Calu3 (cell line): ENCODE data around the gene ASTN2. TPM values are rescaled to one million over a fixed set of nuclear protein-coding genes. Genes with fewer than 3 reads are reported as not detected.

Source experiments
- BruUV-seq: library from RNA; stranded (reverse); fragments of 400-500 nt; replicated peaks from 2 replicates; lab custom pipeline; 2021; lab: Mats Ljungman, UMichigan
- CTCF ChIA-PET: fragments of 300-600 bp; sonication (Branson Sonifier 250); formaldehyde crosslinking; loops from one replicate; lab custom pipeline; 2022; ENCODE audit warnings: antibody characterized with exemption; lab: Charles Lee
- DNase-seq: peaks from one replicate; pipeline ENCODE4 v3.0.0; 2022
- H3K27ac Mint-ChIP-seq: one replicate; pipeline ENCODE4 v1.8.0; 2022; ENCODE audit warnings: mixed read lengths; ENCODE audit not compliant: unreplicated experiment
- H3K27me3 Mint-ChIP-seq: one replicate; pipeline ENCODE4 v1.8.0; 2022; ENCODE audit warnings: mixed read lengths; ENCODE audit not compliant: unreplicated experiment
- H3K36me3 Mint-ChIP-seq: one replicate; pipeline ENCODE4 v1.8.0; 2022; ENCODE audit warnings: mild to moderate bottlenecking, moderate library complexity, mixed read lengths; ENCODE audit not compliant: insufficient read depth, unreplicated experiment
- H3K4me1 Mint-ChIP-seq: one replicate; pipeline ENCODE4 v1.8.0; 2022; ENCODE audit warnings: mild to moderate bottlenecking, low read depth, mixed read lengths; ENCODE audit not compliant: unreplicated experiment
- H3K4me3 Mint-ChIP-seq: one replicate; pipeline ENCODE4 v1.8.0; 2022; ENCODE audit warnings: mild to moderate bottlenecking, low read depth, moderate library complexity, mixed read lengths; ENCODE audit not compliant: unreplicated experiment
- H3K9me3 Mint-ChIP-seq: one replicate; pipeline ENCODE4 v1.8.0; 2022; ENCODE audit warnings: low read depth, mixed read lengths; ENCODE audit not compliant: unreplicated experiment
- intact Hi-C: fragments of 100-400 bp; cut with micrococcal nuclease; formaldehyde crosslinking; loops from one replicate; pipeline ENCODE4 v1.10.0; 2022; ENCODE audit not compliant: unreplicated experiment
- total RNA-seq: library from RNA; stranded (reverse); gene quantifications from 2 replicates; pipeline ENCODE4 v1.2.3, GENCODE V29; 2022
- TF ChIP-seq, protein P1 (sequence below): fragments of 200-600 bp; IDR thresholded peaks from one replicate; pipeline ENCODE4 v1.8.0; 2022; ENCODE audit warnings: antibody characterized with exemption; ENCODE audit not compliant: unreplicated experiment

ASTN2 gene
- total RNA-seq, 1 experiment from 2014 or later = 1.7 TPM

DNA sequence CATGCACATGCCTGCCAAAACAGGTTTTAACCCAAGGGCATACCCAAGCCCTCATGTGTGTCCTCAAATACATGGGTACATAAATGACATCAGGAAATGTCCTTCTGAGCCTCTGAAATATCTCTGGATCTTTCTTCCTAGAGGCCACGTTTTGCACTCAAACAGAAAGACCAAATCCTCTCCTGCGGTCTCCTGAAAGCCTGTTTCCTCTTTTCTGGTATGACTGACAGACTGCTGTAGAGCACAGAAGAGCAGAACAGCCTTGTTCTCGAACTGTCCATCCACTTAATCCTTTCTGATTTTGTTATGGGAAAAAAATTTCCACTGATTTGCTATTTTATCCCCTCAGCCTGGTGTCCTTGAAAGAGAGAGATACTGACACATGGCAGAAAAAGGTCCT is 107.2 kb downstream of the ASTN2 start:
- intact Hi-C loops = no loop called here
- Mint-ChIP-seq H3K36me3 (no peaks in the 10 kb centered on the region), H3K9me3 (peaks cover 4% of the 10 kb centered on the region), H3K4me1 (no peaks in the 10 kb centered on the region), H3K27me3 (no peaks in the 10 kb centered on the region), H3K4me3 (no peak overlapping the region), H3K27ac (no peak overlapping the region)
- TF ChIP-seq, protein P1, sequence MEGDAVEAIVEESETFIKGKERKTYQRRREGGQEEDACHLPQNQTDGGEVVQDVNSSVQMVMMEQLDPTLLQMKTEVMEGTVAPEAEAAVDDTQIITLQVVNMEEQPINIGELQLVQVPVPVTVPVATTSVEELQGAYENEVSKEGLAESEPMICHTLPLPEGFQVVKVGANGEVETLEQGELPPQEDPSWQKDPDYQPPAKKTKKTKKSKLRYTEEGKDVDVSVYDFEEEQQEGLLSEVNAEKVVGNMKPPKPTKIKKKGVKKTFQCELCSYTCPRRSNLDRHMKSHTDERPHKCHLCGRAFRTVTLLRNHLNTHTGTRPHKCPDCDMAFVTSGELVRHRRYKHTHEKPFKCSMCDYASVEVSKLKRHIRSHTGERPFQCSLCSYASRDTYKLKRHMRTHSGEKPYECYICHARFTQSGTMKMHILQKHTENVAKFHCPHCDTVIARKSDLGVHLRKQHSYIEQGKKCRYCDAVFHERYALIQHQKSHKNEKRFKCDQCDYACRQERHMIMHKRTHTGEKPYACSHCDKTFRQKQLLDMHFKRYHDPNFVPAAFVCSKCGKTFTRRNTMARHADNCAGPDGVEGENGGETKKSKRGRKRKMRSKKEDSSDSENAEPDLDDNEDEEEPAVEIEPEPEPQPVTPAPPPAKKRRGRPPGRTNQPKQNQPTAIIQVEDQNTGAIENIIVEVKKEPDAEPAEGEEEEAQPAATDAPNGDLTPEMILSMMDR = no peak
- no peak for DNase-seq
- BruUV-seq = no TSS peak
- CTCF ChIA-PET = no interaction called here

DNA sequence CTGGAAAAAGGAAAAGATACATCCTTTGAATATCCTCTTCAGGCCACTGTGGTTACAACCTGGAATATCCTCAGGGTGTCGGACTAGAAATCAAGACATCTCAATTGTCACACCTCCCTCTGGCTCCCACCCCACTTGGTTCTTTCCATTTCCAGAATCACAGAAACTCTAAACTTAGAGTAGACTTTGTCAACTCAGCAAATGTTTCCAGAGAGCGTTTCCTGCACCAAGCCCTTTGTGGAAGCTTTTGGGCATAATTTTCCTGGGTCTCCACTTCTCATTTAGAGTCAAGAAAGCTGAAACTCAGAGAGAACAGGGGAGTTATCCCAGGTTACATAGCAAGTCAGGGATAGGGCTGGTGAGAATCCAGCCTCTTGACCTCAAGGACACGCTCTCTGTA is 108.8 kb downstream of the ASTN2 start:
- CTCF ChIA-PET = no interaction called here
- H3K36me3 Mint-ChIP-seq = no peaks in the 10 kb centered on the region
- no peak overlapping the region for H3K4me3 Mint-ChIP-seq
- H3K27me3 Mint-ChIP-seq = no peaks in the 10 kb centered on the region
- DNase-seq = no peak
- H3K9me3 Mint-ChIP-seq = peaks cover 2% of the 10 kb centered on the region
- TF ChIP-seq, protein P1 = no peak
- H3K4me1 Mint-ChIP-seq = no peaks in the 10 kb centered on the region
- no peak overlapping the region for H3K27ac Mint-ChIP-seq
- intact Hi-C loops = no loop called here
- BruUV-seq = no TSS peak

DNA sequence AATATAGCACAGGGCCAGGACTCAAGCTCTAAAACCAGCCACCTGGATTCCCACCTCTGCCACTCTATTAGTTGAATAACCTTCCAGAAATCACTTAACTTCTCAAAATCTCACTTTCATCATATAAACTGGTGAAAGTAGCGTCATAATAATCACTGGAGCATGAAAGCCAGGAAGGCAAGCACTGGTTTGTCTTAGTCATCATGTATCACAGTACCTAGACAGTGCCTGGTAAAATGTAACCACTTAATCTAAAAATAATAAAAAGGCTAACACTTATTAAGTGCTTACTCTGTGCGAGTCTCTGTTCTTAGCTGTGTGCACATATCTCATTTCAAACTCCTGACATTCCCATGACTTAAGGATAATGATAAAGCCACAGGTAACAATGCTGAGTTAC is 109.4 kb downstream of the ASTN2 start:
- DNase-seq = no peak
- Mint-ChIP-seq H3K9me3 (peaks cover 2% of the 10 kb centered on the region), H3K4me1 (no peaks in the 10 kb centered on the region), H3K27me3 (no peaks in the 10 kb centered on the region), H3K27ac (no peak overlapping the region), H3K36me3 (no peaks in the 10 kb centered on the region), H3K4me3 (no peak overlapping the region)
- CTCF ChIA-PET = no interaction called here
- TF ChIP-seq, protein P1 = no peak
- intact Hi-C loops = no loop called here
- no TSS peak for BruUV-seq

DNA sequence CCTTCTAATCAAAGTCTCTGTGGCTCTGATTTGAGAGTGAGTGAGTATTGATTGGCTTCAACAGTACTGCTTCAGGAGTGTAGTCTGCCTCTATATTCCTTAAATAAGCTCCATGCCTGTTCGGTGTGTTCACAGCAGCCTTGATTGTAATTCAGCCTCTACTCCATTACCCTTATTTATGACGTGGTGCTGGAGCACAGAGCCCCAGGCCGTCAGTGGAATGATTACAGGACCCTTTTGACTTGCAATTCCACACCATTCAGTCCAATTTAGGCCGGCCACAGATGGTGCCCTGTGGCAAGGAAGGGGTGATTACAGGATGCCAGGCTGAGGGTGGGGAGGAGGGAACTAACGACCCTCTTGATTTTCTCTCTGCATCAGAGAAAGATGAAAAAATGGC is 110.3 kb downstream of the ASTN2 start:
- Mint-ChIP-seq H3K27me3 (no peaks in the 10 kb centered on the region), H3K36me3 (no peaks in the 10 kb centered on the region), H3K9me3 (peaks cover 2% of the 10 kb centered on the region), H3K4me1 (no peaks in the 10 kb centered on the region), H3K4me3 (no peak overlapping the region), H3K27ac (no peak overlapping the region)
- TF ChIP-seq, protein P1 = no peak
- CTCF ChIA-PET = no interaction called here
- intact Hi-C loops = no loop called here
- no peak for DNase-seq
- BruUV-seq = no TSS peak
